Keratinocyte (primary cell): ENCODE results near the gene TTC28. TPM values are rescaled to one million over a fixed set of nuclear protein-coding genes. Genes with fewer than 3 reads are reported as not detected.
"Not testable (repeated sequence)": the region's sequence is repeated elsewhere in the genome, so short reads cannot be mapped to it uniquely, and the experiment has no call there.

Source experiments
- DNase-seq: peaks from one replicate; pipeline ENCODE4 v3.0.0-alpha.2; 2011; ENCODE audit warnings: low read depth, missing footprints, low spot score
- FAIRE-seq: peaks from 2 replicates; lab custom pipeline; 2011; peaks lifted over from hg19 to GRCh38; lab: Jason Lieb, UNC
- H2AFZ ChIP-seq: 2 replicates; pipeline ENCODE4 v1.6.0; 2012; ENCODE audit warnings: low read length, control low read depth, inconsistent platforms; ENCODE audit not compliant: control insufficient read depth
- H3K27ac ChIP-seq: 2 replicates; pipeline ENCODE4 v1.5.1; 2011; ENCODE audit warnings: low read length; ENCODE audit not compliant: control insufficient read depth, insufficient read depth
- H3K27me3 ChIP-seq: 3 replicates; pipeline ENCODE4 v1.6.0; 2011; ENCODE audit warnings: low read length; ENCODE audit not compliant: control insufficient read depth, insufficient read depth; ENCODE audit errors: extremely low read depth
- H3K36me3 ChIP-seq, 2 experiments: 2 replicates in 1 of 2; 3 replicates in 1 of 2; pipeline ENCODE4 v1.5.1; 2011; ENCODE audit warnings: low read length in 2 of 2, mild to moderate bottlenecking in 1 of 2; ENCODE audit not compliant: control insufficient read depth in 2 of 2, insufficient read depth in 2 of 2; ENCODE audit errors: extremely low read depth in 1 of 2
- H3K4me1 ChIP-seq: 3 replicates; pipeline ENCODE4 v1.5.1; 2011; ENCODE audit warnings: low read length; ENCODE audit not compliant: control insufficient read depth, insufficient read depth; ENCODE audit errors: extremely low read depth
- H3K4me2 ChIP-seq: 3 replicates; pipeline ENCODE4 v1.6.0; 2011; ENCODE audit warnings: low read depth, low read length; ENCODE audit not compliant: control insufficient read depth, insufficient read depth; ENCODE audit errors: extremely low read depth
- H3K4me3 ChIP-seq, 3 experiments: fragments of 200-600 bp in 1 of 3; sonication (generic) in 1 of 3; 2 replicates in 2 of 3; 3 replicates in 1 of 3; pipeline ENCODE4 v1.5.1; 2011 to 2016; ENCODE audit warnings: low read length in 3 of 3, mild to moderate bottlenecking in 3 of 3, control low read depth in 2 of 3, inconsistent platforms in 1 of 3, low read depth in 1 of 3, mixed read lengths in 1 of 3, mixed run types in 1 of 3, moderate library complexity in 1 of 3; ENCODE audit not compliant: control insufficient read depth in 2 of 3, insufficient read depth in 2 of 3; ENCODE audit errors: extremely low read depth in 1 of 3
- H3K79me2 ChIP-seq: 2 replicates; pipeline ENCODE4 v1.6.0; 2012; ENCODE audit warnings: low read length; ENCODE audit not compliant: control insufficient read depth, insufficient read depth
- H3K9ac ChIP-seq: 3 replicates; pipeline ENCODE4 v1.6.0; 2011; ENCODE audit warnings: low read length; ENCODE audit not compliant: control insufficient read depth, insufficient read depth; ENCODE audit errors: extremely low read depth
- H3K9me1 ChIP-seq: 3 replicates; pipeline ENCODE4 v1.6.0; 2011; ENCODE audit warnings: low read length; ENCODE audit not compliant: control insufficient read depth, insufficient read depth; ENCODE audit errors: extremely low read depth
- H3K9me3 ChIP-seq: 2 replicates; pipeline ENCODE4 v1.5.1; 2012; ENCODE audit warnings: low read depth, low read length; ENCODE audit not compliant: control insufficient read depth
- H4K20me1 ChIP-seq: 3 replicates; pipeline ENCODE4 v1.6.0; 2011; ENCODE audit warnings: low read length; ENCODE audit not compliant: control insufficient read depth, insufficient read depth; ENCODE audit errors: extremely low read depth
- CTCF ChIP-seq, 3 experiments: IDR thresholded peaks in 1 of 3; conservative IDR thresholded peaks in 1 of 3; optimal IDR thresholded peaks in 1 of 3; 2 replicates in 2 of 3; 3 replicates in 1 of 3; pipeline versions ENCODE3 to v1.5.1; 2011; ENCODE audit warnings: low read length in 3 of 3, mild to moderate bottlenecking in 3 of 3, moderate library complexity in 2 of 3, control low read depth in 1 of 3, inconsistent platforms in 1 of 3; ENCODE audit not compliant: insufficient read depth in 2 of 3; ENCODE audit errors: extremely low read depth in 1 of 3
- EZH2 ChIP-seq: IDR thresholded peaks from one replicate; pipeline ENCODE4 v1.6.1; 2012; ENCODE audit warnings: inconsistent platforms, mild to moderate bottlenecking, low read length, moderate library complexity
- dilution Hi-C: fragments of 300-500 bp; cut with MboI; formaldehyde crosslinking; loops from one replicate; pipeline ENCODE4 v1.7.0; 2020; ENCODE audit warnings: low sequenced_read_pairs; ENCODE audit not compliant: extremely low pct_ligation_motif_present
- polyA plus RNA-seq, 5 experiments: library from polyadenylated mRNA; depleted of rRNA in 3 of 5; stranded (reverse) in 3 of 5; stranded (forward) in 1 of 5; unstranded in 1 of 5; fragments of >200 nt; gene quantifications; 1 replicate in 1 of 5; 2 replicates in 3 of 5; 3 replicates in 1 of 5; pipeline versions ENCODE4 v1.2.1 to v1.2.3, GENCODE V29; 2011 to 2012; ENCODE audit warnings: missing spikeins in 2 of 5, low read depth in 1 of 5, low replicate concordance in 1 of 5

Gene TTC28
- polyA plus RNA-seq, 1 donor (not counting 4 experiments of a cell fraction or from before 2014, with no cell fraction given): 0.66 TPM

- dilution Hi-C loops: no loop called here
- H3K9ac ChIP-seq: no peak overlapping the region
- FAIRE-seq: no peak
Observed at GRCh38 chr22:28670161-28670560, 9.5 kb downstream of the TTC28 start.

GRCh38 chr22:28669387-28669786, 10.3 kb downstream of the TTC28 start:
- dilution Hi-C loops: no loop called here
- Histone ChIP-seq H3K27me3 (peaks cover 6% of the 10 kb centered on the region), H3K9me3 (peaks cover 2% of the 10 kb centered on the region), H2AFZ (no peak overlapping the region), H3K4me2 (no peak overlapping the region), H3K9ac (no peak overlapping the region), H3K27ac (no peak overlapping the region), H3K36me3 (no peaks in the 10 kb centered on the region), H3K4me1 (no peaks in the 10 kb centered on the region), H3K79me2 (no peaks in the 10 kb centered on the region), H4K20me1 (no peaks in the 10 kb centered on the region), H3K9me1 (no peaks in the 10 kb centered on the region), H3K4me3 (no peak overlapping the region)
- FAIRE-seq (no peak), DNase-seq (no peak)
- no peak for TF ChIP-seq EZH2
- no peak for TF ChIP-seq CTCF (optimal IDR thresholded peaks at IDR 0.05 in 1 of 3, IDR thresholded peaks at IDR 0.05 in 1 of 3, conservative IDR thresholded peaks at IDR 0.05 in 1 of 3; ENCODE audit: extremely low read depth in 1 of 3, insufficient read depth in 2 of 3, low read length in 3 of 3)

More at GRCh38 chr22:28670161-28670560, 9.5 kb downstream of the TTC28 start:
- Histone ChIP-seq H2AFZ (no peak overlapping the region), H3K9me1 (no peaks in the 10 kb centered on the region), H3K27ac (no peak overlapping the region), H3K36me3 (no peaks in the 10 kb centered on the region), H4K20me1 (no peaks in the 10 kb centered on the region), H3K4me2 (no peak overlapping the region), H3K4me1 (no peaks in the 10 kb centered on the region), H3K4me3 (no peak overlapping the region), H3K79me2 (no peaks in the 10 kb centered on the region), H3K27me3 (peaks cover 11% of the 10 kb centered on the region), H3K9me3 (peaks cover 2% of the 10 kb centered on the region)
- DNase-seq: no peak
- TF ChIP-seq EZH2 (no peak), CTCF (optimal IDR thresholded peaks at IDR 0.05 in 1 of 3, IDR thresholded peaks at IDR 0.05 in 1 of 3, conservative IDR thresholded peaks at IDR 0.05 in 1 of 3; ENCODE audit: extremely low read depth in 1 of 3, insufficient read depth in 2 of 3, low read length in 3 of 3) (no peak)

- H3K4me3 ChIP-seq, H3K27me3 ChIP-seq, H2AFZ ChIP-seq, H3K4me1 ChIP-seq, H3K27ac ChIP-seq, H3K9me1 ChIP-seq, H3K36me3 ChIP-seq, H3K4me2 ChIP-seq, H3K79me2 ChIP-seq, H3K9me3 ChIP-seq, DNase-seq, dilution Hi-C loops, FAIRE-seq, H3K9ac ChIP-seq, H4K20me1 ChIP-seq: not testable (repeated sequence)
Observed at GRCh38 chr22:28663569-28663942, 16.1 kb downstream of the TTC28 start.
